Natural killer cell (primary cell): ENCODE measurements around the gene TANC1. TPM values are rescaled to one million over a fixed set of nuclear protein-coding genes. Genes with fewer than 3 reads are reported as not detected.

ENCODE experiments used
- ATAC-seq, 3 donors: fragments of 150-1000 bp in 2 of 3; fragments of 200-7000 bp in 1 of 3; cut with Tn5 transposase; 1 replicate in 1 of 3; 2 replicates in 2 of 3; pipeline ENCODE4 v1.10.0; 2021; ENCODE audit warnings: mild to moderate bottlenecking in 2 of 3, moderate library complexity in 2 of 3
- DNase-seq, 2 donors: peaks; one replicate each; pipeline versions ENCODE4 v3.0.0 to v3.0.0-alpha.2; 2013 to 2021; ENCODE audit warnings: mixed read lengths in 1 of 2
- H3K27ac ChIP-seq: one replicate; pipeline ENCODE4 v1.5.1; 2013; ENCODE audit warnings: mild to moderate bottlenecking, low read length
- H3K27me3 ChIP-seq: one replicate; pipeline ENCODE4 v1.6.1; 2013; ENCODE audit warnings: low read length; ENCODE audit not compliant: control insufficient read depth, insufficient read depth
- H3K36me3 ChIP-seq: one replicate; pipeline ENCODE4 v1.6.1; 2013; ENCODE audit warnings: low read length; ENCODE audit not compliant: control insufficient read depth, insufficient read depth
- H3K4me1 ChIP-seq: one replicate; pipeline ENCODE4 v1.6.1; 2013; ENCODE audit warnings: low read length; ENCODE audit not compliant: control insufficient read depth, insufficient read depth
- H3K4me3 ChIP-seq: one replicate; pipeline ENCODE4 v1.5.1; 2013; ENCODE audit warnings: low read length
- H3K9me3 ChIP-seq: one replicate; pipeline ENCODE4 v1.6.1; 2013; ENCODE audit warnings: low read length; ENCODE audit not compliant: control insufficient read depth, insufficient read depth
- H3K27ac Mint-ChIP-seq, 2 donors: one replicate each; pipeline ENCODE4 v1.8.0; 2022; ENCODE audit warnings: mild to moderate bottlenecking in 2 of 2, mixed read lengths in 2 of 2, moderate library complexity in 1 of 2
- H3K27me3 Mint-ChIP-seq, 2 donors: one replicate each; pipeline ENCODE4 v1.8.0; 2022; ENCODE audit warnings: low read depth in 2 of 2, mixed read lengths in 2 of 2
- H3K36me3 Mint-ChIP-seq: one replicate; pipeline ENCODE4 v1.8.0; 2022; ENCODE audit warnings: mixed read lengths
- H3K4me1 Mint-ChIP-seq, 2 donors: one replicate each; pipeline ENCODE4 v1.8.0; 2022; ENCODE audit warnings: mixed read lengths in 2 of 2
- H3K4me3 Mint-ChIP-seq: one replicate; pipeline ENCODE4 v1.8.0; 2022; ENCODE audit warnings: mild to moderate bottlenecking, moderate library complexity, mixed read lengths
- H3K9me3 Mint-ChIP-seq, 2 donors: one replicate each; pipeline ENCODE4 v1.8.0; 2022; ENCODE audit warnings: mixed read lengths in 2 of 2
- WGBS: methylation state at CpG from one replicate; pipeline ENCODE4 v1.1.7; 2013; ENCODE audit warnings: missing lambda C conversion rate; ENCODE audit not compliant: insufficient coverage; 5-methylcytosine and 5-hydroxymethylcytosine counted together
- intact Hi-C: fragments of 100-400 bp; cut with micrococcal nuclease; formaldehyde crosslinking; loops from one replicate; pipeline ENCODE4 v1.14.2; 2022
- total RNA-seq, 4 donors: library from RNA; stranded (reverse); fragments of 120-200 nt in 1 of 4; gene quantifications; one replicate each; pipeline versions ENCODE4 v1.2.3 to v1.2.4, GENCODE V29; 2013 to 2022
- TF ChIP-seq, protein P1 (sequence below): fragments of 200-600 bp; IDR thresholded peaks from one replicate; pipeline ENCODE4 v1.8.0; 2022; ENCODE audit warnings: antibody characterized with exemption

TANC1 gene
- total RNA-seq, 3 donors from 2014 or later (not counting 1 experiment from before 2014, with no cell fraction given) = 0.82 to 4.2 (median 1.1) TPM

DNA sequence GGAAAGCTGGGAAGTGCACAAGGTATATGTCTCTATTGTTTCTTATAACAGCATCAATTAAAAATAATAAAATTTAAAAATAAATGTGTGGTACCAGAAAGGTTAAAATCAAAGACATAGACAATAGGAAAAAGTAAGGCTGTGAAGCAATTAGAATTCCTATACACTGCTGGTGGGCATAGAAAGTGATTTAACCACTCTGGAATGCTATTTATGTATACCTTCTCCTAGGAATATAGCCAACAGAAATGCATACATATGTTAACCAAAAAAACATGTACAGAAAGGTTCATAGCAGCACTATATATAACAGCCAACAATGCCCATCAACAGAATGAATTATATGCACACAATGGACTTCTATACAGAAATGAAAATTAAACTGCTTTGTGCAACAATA lies 275.1 kb downstream of the TANC1 start:
- H3K4me1 Mint-ChIP-seq = peaks cover 20 to 22% of the 10 kb centered on the region in 2 donors
- H3K27me3 ChIP-seq = no peaks in the 10 kb centered on the region
- peaks cover 37% of the 10 kb centered on the region for H3K36me3 Mint-ChIP-seq
- H3K36me3 ChIP-seq = peaks cover 28% of the 10 kb centered on the region
- H3K4me1 ChIP-seq = no peaks in the 10 kb centered on the region
- ATAC-seq = no peak
- intact Hi-C loops = no loop called here
- H3K9me3 ChIP-seq = no peaks in the 10 kb centered on the region
- no peak overlapping the region for H3K27ac ChIP-seq
- H3K27me3 Mint-ChIP-seq = no peaks in the 10 kb centered on the region
- no peak overlapping the region for H3K4me3 Mint-ChIP-seq
- DNase-seq = no peak
- no peak overlapping the region for H3K27ac Mint-ChIP-seq
- H3K9me3 Mint-ChIP-seq = peaks cover 0 to 3% of the 10 kb centered on the region in 2 donors
- TF ChIP-seq, protein P1, sequence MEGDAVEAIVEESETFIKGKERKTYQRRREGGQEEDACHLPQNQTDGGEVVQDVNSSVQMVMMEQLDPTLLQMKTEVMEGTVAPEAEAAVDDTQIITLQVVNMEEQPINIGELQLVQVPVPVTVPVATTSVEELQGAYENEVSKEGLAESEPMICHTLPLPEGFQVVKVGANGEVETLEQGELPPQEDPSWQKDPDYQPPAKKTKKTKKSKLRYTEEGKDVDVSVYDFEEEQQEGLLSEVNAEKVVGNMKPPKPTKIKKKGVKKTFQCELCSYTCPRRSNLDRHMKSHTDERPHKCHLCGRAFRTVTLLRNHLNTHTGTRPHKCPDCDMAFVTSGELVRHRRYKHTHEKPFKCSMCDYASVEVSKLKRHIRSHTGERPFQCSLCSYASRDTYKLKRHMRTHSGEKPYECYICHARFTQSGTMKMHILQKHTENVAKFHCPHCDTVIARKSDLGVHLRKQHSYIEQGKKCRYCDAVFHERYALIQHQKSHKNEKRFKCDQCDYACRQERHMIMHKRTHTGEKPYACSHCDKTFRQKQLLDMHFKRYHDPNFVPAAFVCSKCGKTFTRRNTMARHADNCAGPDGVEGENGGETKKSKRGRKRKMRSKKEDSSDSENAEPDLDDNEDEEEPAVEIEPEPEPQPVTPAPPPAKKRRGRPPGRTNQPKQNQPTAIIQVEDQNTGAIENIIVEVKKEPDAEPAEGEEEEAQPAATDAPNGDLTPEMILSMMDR = no peak
- H3K4me3 ChIP-seq = no peak overlapping the region

DNA sequence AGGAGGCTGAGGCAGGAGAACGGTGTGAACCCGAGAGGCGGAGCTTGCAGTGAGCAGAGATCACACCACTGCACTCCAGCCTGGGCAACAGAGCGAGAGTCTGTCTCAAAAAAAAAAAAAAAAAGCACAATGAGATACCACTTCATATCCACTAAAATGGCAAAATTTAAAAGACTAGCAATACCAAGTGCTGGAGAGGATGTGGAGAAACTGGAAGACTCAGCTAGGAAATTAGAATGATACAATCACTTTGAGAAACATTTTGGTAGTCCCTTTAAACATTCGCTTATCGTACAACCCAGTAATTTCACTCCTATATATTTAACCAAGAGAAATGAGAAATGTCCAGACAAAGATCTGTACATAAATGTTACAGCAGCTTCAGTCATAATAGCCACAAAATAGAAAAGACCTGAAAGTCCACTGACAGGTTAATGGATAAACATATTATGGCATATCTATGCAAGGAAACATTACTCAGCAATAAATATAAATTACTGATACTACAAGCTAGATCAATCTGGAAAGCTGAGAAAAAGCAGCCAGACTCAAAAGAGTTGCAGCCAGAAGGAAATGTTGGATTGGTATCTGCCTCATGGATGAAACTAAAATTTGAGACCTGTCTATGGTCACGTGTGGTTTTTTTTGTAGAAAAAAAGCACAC lies 278.0 kb downstream of the TANC1 start:
- intact Hi-C loops = no loop called here
- no peak for ATAC-seq
- H3K9me3 Mint-ChIP-seq = peaks cover 0 to 3% of the 10 kb centered on the region in 2 donors

GRCh38 chr2:159249990-159250715 lies 281.7 kb downstream of the TANC1 start:
- Mint-ChIP-seq H3K4me3 (no peak overlapping the region), H3K4me1 (peaks cover 12 to 14% of the 10 kb centered on the region in 2 donors), H3K27me3 (no peaks in the 10 kb centered on the region), H3K27ac (peak overlapping the region; percentile 3 to 71), H3K36me3 (peaks cover 8% of the 10 kb centered on the region), H3K9me3 (peaks cover 0 to 3% of the 10 kb centered on the region in 2 donors)
- H3K4me3 ChIP-seq = no peak overlapping the region
- H3K9me3 ChIP-seq = no peaks in the 10 kb centered on the region
- H3K4me1 ChIP-seq = peaks cover 8% of the 10 kb centered on the region
- H3K27ac ChIP-seq = no peak overlapping the region
- peak in 1 of 2 donors; percentile 12 for DNase-seq
- TF ChIP-seq, protein P1 = no peak
- peak; percentile 57 to 66 (median 59) for ATAC-seq
- peaks cover 16% of the 10 kb centered on the region for H3K36me3 ChIP-seq
- 43% methylated on average over 7 of the region's 7 CpGs for WGBS
- intact Hi-C loops = no loop called here
- no peaks in the 10 kb centered on the region for H3K27me3 ChIP-seq

More for the DNA sequence above, 278.0 kb downstream of the TANC1 start:
- H3K36me3 Mint-ChIP-seq = peaks cover 26% of the 10 kb centered on the region
- H3K4me3 Mint-ChIP-seq = no peak overlapping the region
- Histone ChIP-seq H3K4me1 (peaks cover 8% of the 10 kb centered on the region), H3K27ac (no peak overlapping the region), H3K9me3 (no peaks in the 10 kb centered on the region), H3K36me3 (peaks cover 16% of the 10 kb centered on the region), H3K4me3 (no peak overlapping the region), H3K27me3 (no peaks in the 10 kb centered on the region)
- no peaks in the 10 kb centered on the region for H3K27me3 Mint-ChIP-seq
- peaks cover 33 to 34% of the 10 kb centered on the region in 2 donors for H3K4me1 Mint-ChIP-seq
- TF ChIP-seq, protein P1 = no peak
- H3K27ac Mint-ChIP-seq = no peak overlapping the region
- DNase-seq = no peak
- 92% methylated on average over 4 of the region's 7 CpGs for WGBS
